Neural cell (in vitro differentiated cells): Measurements from ENCODE around the gene RNGTT. TPM values are rescaled to one million over a fixed set of nuclear protein-coding genes. Genes with fewer than 3 reads are reported as not detected.

Source experiments
- H2AFZ ChIP-seq: fragments of 200-600, 300-800 bp; sonication (generic), shearing (Covaris generic); 2 replicates; pipeline ENCODE4 v1.6.0; 2014; ENCODE audit warnings: low read depth, mild to moderate bottlenecking, antibody characterized with exemption, low read length, moderate library complexity
- H3F3A ChIP-seq: fragments of 200-600 bp; shearing (Covaris generic); 2 replicates; pipeline ENCODE4 v1.6.1; 2016; ENCODE audit warnings: mild to moderate bottlenecking, moderate library complexity, mixed read lengths, antibody characterized with exemption, low read length; ENCODE audit not compliant: insufficient read depth, poor library complexity, severe bottlenecking
- H3K27ac ChIP-seq: fragments of 200-600, 300-800 bp; sonication (generic), shearing (Covaris generic); 2 replicates; pipeline ENCODE4 v1.5.1; 2014; ENCODE audit warnings: mild to moderate bottlenecking, low read length, moderate library complexity
- H3K27me3 ChIP-seq: fragments of 300-800, 200-600 bp; sonication (generic), shearing (Covaris generic); 2 replicates; pipeline ENCODE4 v1.6.0; 2014; ENCODE audit warnings: mild to moderate bottlenecking, low read depth, low read length, moderate library complexity; ENCODE audit not compliant: insufficient read depth
- H3K36me3 ChIP-seq: fragments of 300-800, 200-600 bp; sonication (generic), shearing (Covaris generic); 2 replicates; pipeline ENCODE4 v1.5.1; 2014; ENCODE audit warnings: mild to moderate bottlenecking, antibody characterized with exemption, low read length, moderate library complexity; ENCODE audit not compliant: insufficient read depth
- H3K4me2 ChIP-seq: fragments of 300-800, 200-600 bp; sonication (generic), shearing (Covaris generic); 2 replicates; pipeline ENCODE4 v1.6.0; 2014; ENCODE audit warnings: mild to moderate bottlenecking, low read length
- H3K4me3 ChIP-seq: fragments of 300-800, 200-600 bp; sonication (generic), shearing (Covaris generic); 2 replicates; pipeline ENCODE4 v1.5.1; 2014; ENCODE audit warnings: mild to moderate bottlenecking, low read length, moderate library complexity
- H3K79me2 ChIP-seq: fragments of 200-600 bp; shearing (Covaris generic); replicated peaks from 2 replicates; pipeline ENCODE4 v1.6.0; 2014; ENCODE audit warnings: mild to moderate bottlenecking, low read length, moderate library complexity; ENCODE audit not compliant: insufficient read depth
- H3K9ac ChIP-seq: fragments of 300-800, 200-600 bp; sonication (generic), shearing (Covaris generic); 2 replicates; pipeline ENCODE4 v1.6.1; 2016; ENCODE audit warnings: mild to moderate bottlenecking, low read length, mixed read lengths
- H3K9me2 ChIP-seq: fragments of 200-600 bp; shearing (Covaris generic); 2 replicates; pipeline ENCODE4 v1.6.1; 2016; ENCODE audit warnings: mild to moderate bottlenecking, low read length, mixed read lengths; ENCODE audit not compliant: insufficient read depth
- H3K9me3 ChIP-seq: fragments of 200-600, 300-800 bp; sonication (generic), shearing (Covaris generic); 2 replicates; pipeline ENCODE4 v1.6.1; 2016; ENCODE audit warnings: mild to moderate bottlenecking, mixed run types, low read length, moderate library complexity, mixed read lengths
- H4K20me1 ChIP-seq: fragments of 200-600 bp; shearing (Covaris generic); 2 replicates; pipeline ENCODE4 v1.6.1; 2016; ENCODE audit warnings: mild to moderate bottlenecking, mixed run types; ENCODE audit not compliant: insufficient read depth
- EP300 ChIP-seq: fragments of 450-650 bp; conservative IDR thresholded peaks from 2 replicates; pipeline ENCODE4 v1.6.1; 2014; ENCODE audit warnings: antibody characterized with exemption, mild to moderate bottlenecking, moderate library complexity; ENCODE audit not compliant: poor library complexity, severe bottlenecking
- EZH2 ChIP-seq: fragments of 200-600, 300-800 bp; shearing (Covaris generic), sonication (generic); IDR thresholded peaks from 2 replicates; pipeline ENCODE4 v1.6.1; 2014; ENCODE audit warnings: antibody characterized with exemption, low read length, borderline replicate concordance, mild to moderate bottlenecking; ENCODE audit not compliant: insufficient read depth, poor library complexity, severe bottlenecking
- MXI1 ChIP-seq: fragments of 450-650 bp; conservative IDR thresholded peaks from 2 replicates; pipeline ENCODE4 v1.6.1; 2014; ENCODE audit warnings: antibody characterized with exemption, mild to moderate bottlenecking; ENCODE audit not compliant: poor library complexity, severe bottlenecking
- POLR2AphosphoS5 ChIP-seq: IDR thresholded peaks from 2 replicates; pipeline ENCODE4 v1.6.1; 2012
- RAD21 ChIP-seq: fragments of 450-650 bp; conservative IDR thresholded peaks from 2 replicates; pipeline ENCODE4 v1.6.1; 2014; ENCODE audit warnings: antibody characterized with exemption, mild to moderate bottlenecking, moderate library complexity
- SMC3 ChIP-seq: fragments of 450-650 bp; conservative IDR thresholded peaks from 2 replicates; pipeline ENCODE4 v1.6.1; 2014; ENCODE audit warnings: antibody characterized with exemption, mild to moderate bottlenecking, moderate library complexity; ENCODE audit not compliant: poor library complexity
- TAF1 ChIP-seq: IDR thresholded peaks from 2 replicates; pipeline ENCODE4 v1.6.1; 2012; ENCODE audit warnings: low read depth
- polyA plus RNA-seq: library from polyadenylated mRNA; depleted of rRNA; stranded (reverse); fragments of >200 nt; gene quantifications from 2 replicates; pipeline ENCODE4 v1.2.3, GENCODE V29; 2014
- TF ChIP-seq, protein P1 (sequence below): fragments of 450-650 bp; IDR thresholded peaks from 2 replicates; pipeline ENCODE4 v1.5.1; 2014; ENCODE audit warnings: antibody characterized with exemption, mild to moderate bottlenecking, moderate library complexity; ENCODE audit not compliant: poor library complexity, severe bottlenecking
- TF ChIP-seq, protein P2 (sequence below): IDR thresholded peaks from 2 replicates; pipeline ENCODE4 v1.6.1; 2012; ENCODE audit warnings: borderline replicate concordance

RNGTT gene
- polyA plus RNA-seq, 1 donor from 2014 or later: 28.3 TPM

DNA sequence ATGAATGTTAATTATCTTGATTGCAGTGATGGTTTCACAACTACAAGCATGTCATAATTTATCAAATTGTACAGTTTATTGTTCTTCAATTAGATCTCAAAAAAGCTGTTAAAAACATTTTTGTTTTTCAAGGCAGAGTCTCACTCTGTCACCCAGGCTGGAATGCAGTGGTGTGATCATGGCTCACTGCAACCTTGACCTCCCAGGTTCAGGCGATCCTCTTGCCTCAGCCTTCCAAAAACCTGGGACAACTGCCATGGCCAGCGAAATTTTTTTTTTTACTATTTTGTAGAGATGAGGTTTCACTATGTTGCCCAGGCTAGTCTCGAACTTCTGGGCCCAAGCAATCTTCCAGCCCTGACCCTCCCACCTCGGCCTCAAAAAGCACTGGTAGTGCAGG lies 286.1 kb downstream of the RNGTT start:
- H3K4me2 ChIP-seq: no peak overlapping the region
- no peak for TF ChIP-seq MXI1

DNA sequence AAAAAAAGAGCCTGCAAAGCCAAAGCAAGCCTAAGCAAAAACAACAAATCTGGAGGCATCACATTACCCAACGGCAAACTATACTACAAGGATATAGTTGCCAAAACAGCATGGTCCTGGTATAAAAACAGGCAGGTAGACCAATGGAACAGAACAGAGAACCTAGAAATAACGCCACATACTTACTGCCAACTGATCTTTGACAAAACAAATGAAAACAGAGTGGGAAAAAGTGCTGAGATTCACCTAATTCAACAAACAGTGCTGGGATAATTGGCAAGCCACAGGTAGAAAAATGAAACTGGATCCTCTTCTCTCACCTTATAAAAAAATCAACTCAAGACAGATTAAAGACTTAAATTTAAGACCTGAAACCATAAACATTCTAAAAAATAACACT lies 291.8 kb downstream of the RNGTT start:
- no peaks in the 10 kb centered on the region for H3K36me3 ChIP-seq
- no peak overlapping the region for H3K4me2 ChIP-seq
- no peak overlapping the region for H3K9ac ChIP-seq
- H3K79me2 ChIP-seq: no peaks in the 10 kb centered on the region
- no peaks in the 10 kb centered on the region for H3F3A ChIP-seq
- H2AFZ ChIP-seq: no peak overlapping the region
- no peaks in the 10 kb centered on the region for H3K9me3 ChIP-seq
- no peak overlapping the region for H3K4me3 ChIP-seq
- TF ChIP-seq, protein P1, sequence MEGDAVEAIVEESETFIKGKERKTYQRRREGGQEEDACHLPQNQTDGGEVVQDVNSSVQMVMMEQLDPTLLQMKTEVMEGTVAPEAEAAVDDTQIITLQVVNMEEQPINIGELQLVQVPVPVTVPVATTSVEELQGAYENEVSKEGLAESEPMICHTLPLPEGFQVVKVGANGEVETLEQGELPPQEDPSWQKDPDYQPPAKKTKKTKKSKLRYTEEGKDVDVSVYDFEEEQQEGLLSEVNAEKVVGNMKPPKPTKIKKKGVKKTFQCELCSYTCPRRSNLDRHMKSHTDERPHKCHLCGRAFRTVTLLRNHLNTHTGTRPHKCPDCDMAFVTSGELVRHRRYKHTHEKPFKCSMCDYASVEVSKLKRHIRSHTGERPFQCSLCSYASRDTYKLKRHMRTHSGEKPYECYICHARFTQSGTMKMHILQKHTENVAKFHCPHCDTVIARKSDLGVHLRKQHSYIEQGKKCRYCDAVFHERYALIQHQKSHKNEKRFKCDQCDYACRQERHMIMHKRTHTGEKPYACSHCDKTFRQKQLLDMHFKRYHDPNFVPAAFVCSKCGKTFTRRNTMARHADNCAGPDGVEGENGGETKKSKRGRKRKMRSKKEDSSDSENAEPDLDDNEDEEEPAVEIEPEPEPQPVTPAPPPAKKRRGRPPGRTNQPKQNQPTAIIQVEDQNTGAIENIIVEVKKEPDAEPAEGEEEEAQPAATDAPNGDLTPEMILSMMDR: no peak
- TF ChIP-seq EP300 (no peak), SMC3 (no peak), RAD21 (no peak), EZH2 (no peak), POLR2AphosphoS5 (no peak), MXI1 (no peak), TAF1 (no peak)
- TF ChIP-seq, protein P2, sequence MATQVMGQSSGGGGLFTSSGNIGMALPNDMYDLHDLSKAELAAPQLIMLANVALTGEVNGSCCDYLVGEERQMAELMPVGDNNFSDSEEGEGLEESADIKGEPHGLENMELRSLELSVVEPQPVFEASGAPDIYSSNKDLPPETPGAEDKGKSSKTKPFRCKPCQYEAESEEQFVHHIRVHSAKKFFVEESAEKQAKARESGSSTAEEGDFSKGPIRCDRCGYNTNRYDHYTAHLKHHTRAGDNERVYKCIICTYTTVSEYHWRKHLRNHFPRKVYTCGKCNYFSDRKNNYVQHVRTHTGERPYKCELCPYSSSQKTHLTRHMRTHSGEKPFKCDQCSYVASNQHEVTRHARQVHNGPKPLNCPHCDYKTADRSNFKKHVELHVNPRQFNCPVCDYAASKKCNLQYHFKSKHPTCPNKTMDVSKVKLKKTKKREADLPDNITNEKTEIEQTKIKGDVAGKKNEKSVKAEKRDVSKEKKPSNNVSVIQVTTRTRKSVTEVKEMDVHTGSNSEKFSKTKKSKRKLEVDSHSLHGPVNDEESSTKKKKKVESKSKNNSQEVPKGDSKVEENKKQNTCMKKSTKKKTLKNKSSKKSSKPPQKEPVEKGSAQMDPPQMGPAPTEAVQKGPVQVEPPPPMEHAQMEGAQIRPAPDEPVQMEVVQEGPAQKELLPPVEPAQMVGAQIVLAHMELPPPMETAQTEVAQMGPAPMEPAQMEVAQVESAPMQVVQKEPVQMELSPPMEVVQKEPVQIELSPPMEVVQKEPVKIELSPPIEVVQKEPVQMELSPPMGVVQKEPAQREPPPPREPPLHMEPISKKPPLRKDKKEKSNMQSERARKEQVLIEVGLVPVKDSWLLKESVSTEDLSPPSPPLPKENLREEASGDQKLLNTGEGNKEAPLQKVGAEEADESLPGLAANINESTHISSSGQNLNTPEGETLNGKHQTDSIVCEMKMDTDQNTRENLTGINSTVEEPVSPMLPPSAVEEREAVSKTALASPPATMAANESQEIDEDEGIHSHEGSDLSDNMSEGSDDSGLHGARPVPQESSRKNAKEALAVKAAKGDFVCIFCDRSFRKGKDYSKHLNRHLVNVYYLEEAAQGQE: no peak
- H3K9me2 ChIP-seq: no peaks in the 10 kb centered on the region
- no peaks in the 10 kb centered on the region for H3K27me3 ChIP-seq
- no peaks in the 10 kb centered on the region for H4K20me1 ChIP-seq
- no peak overlapping the region for H3K27ac ChIP-seq

More for the DNA sequence above, 286.1 kb downstream of the RNGTT start:
- Histone ChIP-seq H3K79me2 (no peaks in the 10 kb centered on the region), H3K36me3 (no peaks in the 10 kb centered on the region), H3K9me3 (no peaks in the 10 kb centered on the region), H3K4me3 (no peak overlapping the region), H3K27ac (no peak overlapping the region), H4K20me1 (no peaks in the 10 kb centered on the region), H2AFZ (no peak overlapping the region), H3K9ac (no peak overlapping the region), H3K27me3 (no peaks in the 10 kb centered on the region), H3K9me2 (no peaks in the 10 kb centered on the region), H3F3A (no peaks in the 10 kb centered on the region)

DNA sequence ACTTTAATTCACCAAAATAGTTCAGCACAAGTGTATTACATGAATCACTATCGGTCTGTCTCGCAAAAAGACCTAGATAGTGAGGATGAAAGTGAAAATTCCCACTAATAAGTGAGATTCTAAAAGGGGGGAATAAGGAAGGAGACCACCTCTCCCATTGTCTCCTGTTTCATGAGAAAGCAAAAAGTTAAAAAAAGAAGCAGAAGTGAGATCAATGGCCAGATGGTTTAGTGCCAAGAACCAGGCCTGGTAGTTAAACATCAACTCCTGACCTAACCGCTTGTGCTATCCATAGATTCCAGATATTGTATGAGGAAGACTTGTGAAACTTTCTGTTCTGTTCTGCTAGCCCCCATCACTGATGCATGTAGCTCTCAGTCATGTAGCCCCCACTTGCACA lies 293.0 kb downstream of the RNGTT start:
- Histone ChIP-seq H3K27ac (no peak overlapping the region), H4K20me1 (no peaks in the 10 kb centered on the region), H3K4me2 (no peak overlapping the region), H3F3A (no peaks in the 10 kb centered on the region), H3K36me3 (no peaks in the 10 kb centered on the region), H2AFZ (no peak overlapping the region), H3K9me2 (no peaks in the 10 kb centered on the region), H3K9ac (no peak overlapping the region), H3K79me2 (no peaks in the 10 kb centered on the region), H3K9me3 (no peaks in the 10 kb centered on the region), H3K4me3 (no peak overlapping the region), H3K27me3 (no peaks in the 10 kb centered on the region)
- TF ChIP-seq POLR2AphosphoS5 (no peak), MXI1 (no peak), SMC3 (no peak), EP300 (no peak), RAD21 (no peak)
- TF ChIP-seq, protein P1: no peak
